PC-3 (cell line): ENCODE data around the gene POMT1.

Experiments used
- CTCF ChIP-seq: fragments of 300-600 bp; sonication (generic); conservative IDR thresholded peaks from 2 replicates; pipeline ENCODE4 v1.5.1; 2017; ENCODE audit warnings: antibody characterized with exemption, low read depth, mild to moderate bottlenecking, low read length
- EZH2 ChIP-seq: fragments of 300-600 bp; sonication (generic); IDR thresholded peaks from one replicate; pipeline ENCODE4 v1.6.1; 2017; ENCODE audit warnings: antibody characterized with exemption, mild to moderate bottlenecking, low read length; ENCODE audit not compliant: unreplicated experiment

DNA sequence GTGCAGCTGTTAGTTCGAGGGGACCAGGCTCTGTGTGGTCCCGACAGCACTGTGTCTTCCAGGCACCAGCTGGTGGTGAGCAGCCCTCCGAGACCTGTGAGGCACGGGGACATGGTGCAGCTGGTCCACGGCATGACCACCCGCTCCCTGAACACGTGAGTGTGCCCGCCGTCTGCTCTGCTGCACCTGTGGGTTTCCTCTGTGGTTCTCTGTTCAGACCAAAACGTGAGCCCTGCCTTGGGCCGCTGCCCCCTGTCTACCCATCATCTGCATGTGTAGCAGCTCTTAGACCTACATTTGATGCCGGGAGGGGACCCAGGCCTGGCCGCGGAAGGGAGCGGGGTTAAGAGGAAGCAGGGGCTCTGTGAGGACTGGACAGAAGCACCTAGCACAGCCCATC, 10.5 kb downstream of the POMT1 start:
- no peak for TF ChIP-seq EZH2
- TF ChIP-seq CTCF: no peak
